Spleen (tissue), 7 donors: Measurements from ENCODE around the gene MED27.

ENCODE experiments used
- CTCF ChIP-seq, 11 experiments: fragments of 200-600 bp in 7 of 11; fragments of 450-650 bp in 4 of 11; sonication (generic) in 4 of 11; IDR thresholded peaks in 8 of 11; conservative IDR thresholded peaks in 3 of 11; 1 replicate in 7 of 11; 2 replicates in 4 of 11; pipeline versions ENCODE4 v1.4.0 to v1.8.0; 2016 to 2021; ENCODE audit warnings: antibody characterized with exemption in 11 of 11, inconsistent platforms in 4 of 11, mild to moderate bottlenecking in 1 of 11
- POLR2A ChIP-seq, 3 donors: fragments of 450-650 bp; IDR thresholded peaks; one replicate each; pipeline ENCODE4 v1.5.1; 2017; ENCODE audit warnings: antibody characterized with exemption in 3 of 3, mild to moderate bottlenecking in 1 of 3
- POLR2AphosphoS5 ChIP-seq, 3 donors: sonication (generic); formaldehyde crosslinking; IDR thresholded peaks; one replicate each; pipeline ENCODE4 v1.5.1; 2017; ENCODE audit warnings: antibody characterized with exemption in 3 of 3
- donor health status: DM: no; HTN: no; CAD: no; lungs with moderate emphysema.
- donor health status: DM: no; HTN: no; CAD: no.
- donor health status: DM: no; HTN: no; CAD: no.

- TF ChIP-seq CTCF (IDR thresholded peaks at IDR 0.05 in 8 of 11, conservative IDR thresholded peaks at IDR 0.05 in 3 of 11) = no peak
- TF ChIP-seq POLR2A (IDR thresholded peaks at IDR 0.05) = no peak
- TF ChIP-seq POLR2AphosphoS5 (IDR thresholded peaks at IDR 0.05) = no peak
These were observed 228.3 kb downstream of the MED27 start for GRCh38 chr9:131851414-131851813.
